SW480 (cell line): ENCODE data around the gene NPBWR2.

Experiments used
- DNase-seq: peaks from one replicate; pipeline ENCODE4 v3.0.0-alpha.2; 2016; ENCODE audit warnings: low spot score

Gene NPBWR2

GRCh38 chr20:64106981-64107735, at the start of gene NPBWR2:
Gene NPBWR2, minus strand, starts transcription at chr20:64107565. Its CDS starts 734 bp downstream, at chr20:64106831.
- no peak for DNase-seq

DNA sequence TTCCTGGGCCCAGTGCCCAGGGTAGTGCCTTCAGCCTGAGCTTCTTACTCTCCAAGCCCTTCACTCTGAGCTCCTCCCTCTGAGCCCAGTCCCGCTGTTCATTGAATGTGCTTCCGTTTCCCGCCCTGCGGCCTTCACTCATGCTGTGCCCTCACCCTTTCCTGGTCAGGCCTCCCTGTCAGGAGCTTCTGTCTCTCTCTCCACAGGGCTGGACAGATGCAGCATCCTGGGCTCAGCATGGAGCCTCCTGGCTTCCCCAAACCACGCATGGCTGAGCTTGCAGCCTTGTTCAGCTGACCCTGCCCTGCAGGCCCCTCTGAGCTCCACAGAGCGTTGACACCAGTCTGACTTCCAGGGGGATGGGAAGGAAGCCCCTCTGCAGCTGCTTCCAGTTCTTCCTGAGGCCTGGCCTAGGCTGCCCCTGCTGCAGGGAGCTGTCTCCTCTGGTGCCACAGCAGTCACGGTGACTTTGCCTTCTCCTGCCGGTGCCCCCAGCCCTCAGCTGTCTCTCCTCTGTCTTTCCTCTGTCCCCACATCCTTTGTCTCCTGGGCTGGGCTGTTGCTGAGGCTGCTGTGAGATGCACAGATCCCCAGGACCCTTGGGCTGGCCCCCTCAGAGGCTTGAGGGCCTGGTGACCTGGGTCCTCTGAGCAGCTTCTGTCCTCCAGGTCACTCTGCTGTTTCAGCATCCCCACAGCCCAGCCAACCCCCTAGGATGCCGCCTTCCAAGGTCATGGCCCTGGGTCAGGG, 48.9 kb upstream of the NPBWR2 start:
- DNase-seq: no peak

DNA sequence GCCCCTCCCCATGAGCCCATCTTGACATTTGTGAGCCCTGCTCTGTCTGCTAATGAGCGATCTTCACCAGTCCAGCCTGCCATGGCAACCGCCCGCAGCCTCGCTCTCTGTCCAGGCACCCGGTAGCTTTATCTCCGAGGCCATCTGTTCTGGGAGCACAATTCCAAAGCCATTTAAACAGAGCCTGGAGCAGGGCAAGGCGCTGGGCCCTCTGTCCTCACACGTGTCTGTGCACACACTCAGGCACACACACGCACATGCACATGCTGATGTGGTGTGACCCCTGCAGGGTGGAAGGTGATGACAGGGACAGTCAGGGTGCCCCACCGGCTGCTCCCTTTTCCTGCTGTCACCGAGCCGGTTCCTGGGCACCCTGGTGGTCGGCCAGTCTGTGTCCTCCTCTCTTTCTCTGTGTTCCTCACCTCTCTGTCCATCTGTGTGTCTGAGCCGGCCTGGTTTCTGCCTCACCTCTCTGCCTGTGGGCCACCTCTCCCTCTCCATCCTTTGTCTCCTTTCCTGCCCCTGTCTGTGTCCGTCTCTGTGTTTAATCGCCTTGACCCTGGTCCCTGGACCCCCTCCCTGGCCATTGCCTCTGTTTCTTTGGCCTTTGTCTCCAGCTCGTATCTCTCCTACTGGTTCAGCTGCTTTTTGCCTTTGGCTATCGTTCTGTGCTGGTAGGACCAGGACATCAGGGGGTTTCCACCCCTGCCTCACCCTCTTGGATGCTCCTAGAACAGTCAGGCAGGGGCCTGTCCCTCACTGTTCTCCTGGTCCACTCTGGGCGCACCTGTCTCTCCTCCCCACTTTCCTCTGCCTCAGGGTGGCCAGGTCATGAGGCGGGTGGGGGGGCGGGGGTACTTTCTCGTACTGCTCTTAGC, 48.1 kb upstream of the NPBWR2 start:
- DNase-seq: no peak

GRCh38 chr20:64154590-64155257, 47.4 kb upstream of the NPBWR2 start:
- DNase-seq: no peak

- DNase-seq: no peak
These were observed 46.7 kb upstream of the NPBWR2 start for GRCh38 chr20:64153861-64154589.

- no peak for DNase-seq
These were observed 46.0 kb upstream of the NPBWR2 start for GRCh38 chr20:64153410-64153809.

DNA sequence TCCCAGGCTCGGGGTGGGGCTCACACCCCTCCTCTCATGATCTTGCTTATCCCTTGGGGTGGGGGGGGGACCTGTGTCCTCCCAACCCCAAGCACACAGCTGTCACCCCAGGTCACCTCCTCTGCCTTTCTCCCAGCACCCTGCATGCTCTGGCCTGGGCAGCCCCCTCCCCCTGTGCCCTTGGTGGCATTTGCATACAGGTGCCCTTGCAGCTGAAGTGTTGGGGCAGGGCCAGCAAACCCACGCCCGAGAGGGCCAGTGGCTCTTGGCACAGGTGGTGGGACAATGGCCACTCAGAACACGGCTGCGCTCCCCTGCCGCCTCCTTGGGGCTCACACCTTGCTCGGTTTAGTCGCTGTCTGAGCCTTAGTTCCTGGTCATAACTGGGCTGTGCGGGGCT, 45.5 kb upstream of the NPBWR2 start:
- DNase-seq: no peak

DNA sequence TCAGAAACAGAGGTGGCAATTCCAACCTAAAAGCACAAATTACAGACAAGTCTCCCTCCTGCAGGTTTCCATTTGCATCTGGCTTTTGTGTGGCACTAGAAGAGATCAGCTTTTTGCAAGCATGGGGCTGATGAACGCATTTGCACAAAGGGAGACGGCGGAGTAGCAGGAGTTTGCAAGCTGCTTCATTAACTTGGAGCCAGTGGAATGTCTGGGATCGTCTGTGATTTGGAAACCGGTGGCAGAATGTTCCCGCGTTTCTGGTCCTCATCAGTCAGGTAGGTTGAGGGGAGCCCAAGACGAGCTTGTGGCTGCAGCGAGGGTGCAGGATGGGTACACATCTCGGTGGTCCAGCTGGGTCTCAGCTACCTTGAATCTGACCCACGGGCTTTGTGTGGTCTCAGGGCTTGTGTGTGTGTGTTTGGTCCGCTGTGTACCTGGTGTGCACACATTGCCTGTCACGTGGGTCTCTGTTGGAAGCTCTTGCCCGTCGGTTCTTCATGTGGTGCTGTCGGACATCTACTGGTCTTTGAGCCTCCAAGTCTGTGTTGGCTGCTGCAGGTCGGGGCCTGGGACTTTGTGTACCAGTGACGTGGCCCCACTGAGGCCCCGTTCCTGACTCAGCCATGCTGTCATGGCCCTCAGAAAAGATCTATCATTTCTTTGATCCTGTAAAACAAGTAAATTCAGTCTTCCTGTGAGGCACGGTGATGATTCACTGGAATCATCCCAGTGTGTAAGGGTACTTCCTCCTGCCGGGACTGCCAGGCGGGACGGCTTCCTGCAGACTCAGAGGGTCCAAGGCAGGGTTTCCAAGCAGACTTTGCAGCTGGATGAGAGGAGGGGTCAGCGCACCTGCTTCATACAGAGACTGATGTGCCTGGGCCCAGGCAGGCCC, 44.5 kb upstream of the NPBWR2 start:
- DNase-seq: peak; percentile 77

- no peak for DNase-seq
These were observed 43.6 kb upstream of the NPBWR2 start for GRCh38 chr20:64150756-64151632.

- DNase-seq: no peak
These were observed 42.6 kb upstream of the NPBWR2 start for GRCh38 chr20:64149809-64150560.

DNA sequence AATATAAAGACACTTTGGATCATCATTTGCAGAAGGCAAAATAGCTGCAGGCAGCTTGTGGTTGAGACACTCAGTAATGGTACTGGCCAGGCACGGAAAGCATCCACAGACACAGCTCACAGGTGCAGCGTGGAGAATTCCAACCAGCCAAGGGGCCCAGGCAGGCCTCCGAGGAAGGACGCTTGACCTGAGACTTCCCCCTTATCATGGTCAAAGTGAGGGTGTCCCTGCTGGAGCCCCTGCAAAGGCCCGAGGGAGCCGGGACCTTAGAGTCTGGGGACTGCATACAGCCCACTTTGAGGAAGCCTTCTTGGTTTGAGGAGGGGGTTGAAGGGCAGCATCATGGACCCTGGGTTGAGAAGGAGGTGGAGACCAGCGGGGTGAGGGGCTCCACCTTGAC, 41.8 kb upstream of the NPBWR2 start:
- DNase-seq: no peak

- no peak for DNase-seq
These were observed 41.2 kb upstream of the NPBWR2 start for GRCh38 chr20:64148581-64148980.

GRCh38 chr20:64146936-64147477, 39.6 kb upstream of the NPBWR2 start:
- no peak for DNase-seq

DNA sequence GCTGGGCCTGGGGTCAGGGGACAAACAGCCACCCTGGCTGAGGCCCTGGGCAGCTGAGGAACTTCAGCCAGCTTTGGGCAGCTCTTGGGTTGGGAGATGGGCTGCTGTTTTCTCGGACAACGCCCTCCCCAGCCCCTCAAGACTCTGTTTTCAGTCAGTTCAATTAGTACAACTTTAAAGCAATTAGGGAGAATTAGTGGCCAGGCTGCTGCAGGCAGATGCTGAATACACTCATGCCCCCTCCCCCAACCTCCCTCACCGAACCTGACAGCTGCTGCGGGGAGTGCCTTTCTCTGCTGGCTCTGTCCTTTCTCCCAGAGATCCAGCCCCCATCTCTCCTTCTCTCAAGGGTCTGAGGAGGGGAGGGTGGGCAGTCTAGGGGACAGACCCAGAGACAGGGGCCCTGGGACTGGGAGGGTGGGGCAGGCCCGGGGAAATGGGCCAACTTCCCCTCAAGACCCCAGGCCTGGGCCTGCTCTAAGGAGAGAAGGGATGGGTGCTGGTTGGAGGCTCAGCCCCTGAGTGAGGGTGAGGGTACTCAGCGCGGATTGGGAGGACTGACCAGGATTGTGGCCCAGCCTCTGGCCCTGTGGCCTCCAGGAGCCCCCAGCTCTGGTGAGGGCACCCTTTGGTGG, 39.1 kb upstream of the NPBWR2 start:
- DNase-seq: no peak

- DNase-seq: no peak
These were observed 38.3 kb upstream of the NPBWR2 start for GRCh38 chr20:64145458-64146300.

GRCh38 chr20:64144144-64144912, 37.0 kb upstream of the NPBWR2 start:
- no peak for DNase-seq
